ENCODE data around the gene HAND2.

Gene HAND2

DNA sequence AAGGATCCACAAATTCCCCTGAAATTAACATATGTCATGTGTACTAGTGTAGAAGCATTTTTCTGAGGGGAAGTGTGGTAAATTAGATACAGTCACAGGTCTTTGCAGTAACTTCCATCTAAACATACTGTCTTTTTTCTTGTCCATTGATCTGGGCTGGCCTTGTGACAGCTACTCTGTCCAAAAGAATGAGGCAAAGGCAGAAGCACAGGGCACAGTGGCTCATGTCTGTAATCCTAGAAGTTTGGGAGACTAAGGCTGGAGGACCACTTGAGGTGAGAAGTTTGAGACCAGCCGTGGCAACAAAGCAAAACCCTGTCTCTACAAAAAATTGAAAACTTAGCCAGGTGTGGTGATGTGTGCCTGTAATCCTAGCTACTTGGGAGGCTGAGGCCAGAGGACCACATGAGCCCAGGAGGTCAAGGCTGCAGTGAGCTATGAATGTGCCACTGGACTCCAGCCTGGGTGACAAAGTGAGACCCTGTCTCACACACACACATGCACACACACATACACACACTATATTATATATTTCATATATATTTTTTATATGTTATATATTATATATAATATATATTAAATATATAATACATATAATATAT is 47.6 kb downstream of the HAND2 start:
- no peak for DNase-seq
- Histone ChIP-seq H3K36me3 (no peaks in the 10 kb centered on the region), H3K27me3 (ENCODE audit: insufficient read depth, low read depth, severe bottlenecking) (no peaks in the 10 kb centered on the region), H3K9me3 (ENCODE audit: severe bottlenecking) (no peaks in the 10 kb centered on the region), H3K4me3 (ENCODE audit: low read depth, low read length) (no peak overlapping the region), H3K27ac (no peak overlapping the region)
- TF ChIP-seq, protein P1, sequence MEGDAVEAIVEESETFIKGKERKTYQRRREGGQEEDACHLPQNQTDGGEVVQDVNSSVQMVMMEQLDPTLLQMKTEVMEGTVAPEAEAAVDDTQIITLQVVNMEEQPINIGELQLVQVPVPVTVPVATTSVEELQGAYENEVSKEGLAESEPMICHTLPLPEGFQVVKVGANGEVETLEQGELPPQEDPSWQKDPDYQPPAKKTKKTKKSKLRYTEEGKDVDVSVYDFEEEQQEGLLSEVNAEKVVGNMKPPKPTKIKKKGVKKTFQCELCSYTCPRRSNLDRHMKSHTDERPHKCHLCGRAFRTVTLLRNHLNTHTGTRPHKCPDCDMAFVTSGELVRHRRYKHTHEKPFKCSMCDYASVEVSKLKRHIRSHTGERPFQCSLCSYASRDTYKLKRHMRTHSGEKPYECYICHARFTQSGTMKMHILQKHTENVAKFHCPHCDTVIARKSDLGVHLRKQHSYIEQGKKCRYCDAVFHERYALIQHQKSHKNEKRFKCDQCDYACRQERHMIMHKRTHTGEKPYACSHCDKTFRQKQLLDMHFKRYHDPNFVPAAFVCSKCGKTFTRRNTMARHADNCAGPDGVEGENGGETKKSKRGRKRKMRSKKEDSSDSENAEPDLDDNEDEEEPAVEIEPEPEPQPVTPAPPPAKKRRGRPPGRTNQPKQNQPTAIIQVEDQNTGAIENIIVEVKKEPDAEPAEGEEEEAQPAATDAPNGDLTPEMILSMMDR (IDR thresholded peaks at IDR 0.05; ENCODE audit: low read depth, low read length), result no peak

DNA sequence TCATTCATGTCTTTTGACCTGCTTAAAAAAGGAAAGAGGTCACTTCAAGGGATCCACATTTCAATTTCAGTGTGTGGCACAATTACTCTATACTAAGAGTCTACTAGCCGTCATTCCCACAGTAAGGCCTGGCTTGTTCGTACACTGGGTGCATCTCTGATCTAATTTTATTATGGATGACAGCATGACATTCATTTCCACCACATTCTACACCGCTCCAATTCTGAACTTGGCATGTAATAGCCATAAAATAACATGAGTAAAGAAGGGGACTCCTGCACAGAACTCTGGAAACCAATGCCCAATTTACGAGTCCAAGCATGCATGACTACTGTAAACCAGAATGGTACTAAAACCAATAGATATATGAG is 51.1 kb downstream of the HAND2 start:
- Histone ChIP-seq H3K9me3 (ENCODE audit: severe bottlenecking) (no peaks in the 10 kb centered on the region), H3K4me3 (ENCODE audit: low read depth, low read length) (no peak overlapping the region), H3K27me3 (ENCODE audit: insufficient read depth, low read depth, severe bottlenecking) (no peaks in the 10 kb centered on the region), H3K27ac (no peak overlapping the region), H3K36me3 (no peaks in the 10 kb centered on the region)
- TF ChIP-seq, protein P1 (IDR thresholded peaks at IDR 0.05; ENCODE audit: low read depth, low read length), result no peak
- no peak for DNase-seq

DNA sequence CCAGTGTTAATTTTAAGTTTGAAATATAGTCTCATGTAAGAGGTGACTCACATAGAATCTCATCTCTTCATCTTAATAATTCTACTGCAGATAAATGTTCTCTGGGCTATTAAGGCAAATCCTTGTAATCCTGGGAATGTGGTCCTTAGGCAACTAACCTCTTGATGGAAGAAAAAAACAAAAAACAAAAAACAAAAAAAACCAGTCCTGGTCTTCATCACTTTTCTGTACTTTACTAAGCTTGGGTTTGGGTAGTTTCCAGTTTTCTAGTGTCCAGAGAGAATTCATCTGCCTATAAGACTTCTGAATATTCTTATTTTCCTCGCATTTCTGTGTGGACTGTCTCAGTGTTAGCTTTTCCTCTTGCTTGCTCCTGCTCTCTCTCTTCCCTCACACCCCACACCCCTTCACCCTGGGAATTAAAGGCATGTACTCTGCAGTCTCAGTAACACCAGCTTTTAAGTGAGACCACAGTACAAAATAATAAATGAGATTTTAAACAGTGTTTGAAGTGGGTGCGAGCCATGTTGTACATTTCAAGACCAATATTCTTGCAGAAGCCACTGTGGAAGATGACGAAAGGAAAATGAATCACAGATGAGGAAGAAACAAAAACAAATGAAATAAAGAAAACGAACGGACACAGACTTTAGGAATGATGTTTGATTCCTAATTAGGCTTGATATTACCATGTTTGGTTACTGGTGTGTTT is 51.7 kb downstream of the HAND2 start:
- TF ChIP-seq, protein P1 (IDR thresholded peaks at IDR 0.05; ENCODE audit: low read depth, low read length), result no peak
- no peak overlapping the region for H3K27ac ChIP-seq

DNA sequence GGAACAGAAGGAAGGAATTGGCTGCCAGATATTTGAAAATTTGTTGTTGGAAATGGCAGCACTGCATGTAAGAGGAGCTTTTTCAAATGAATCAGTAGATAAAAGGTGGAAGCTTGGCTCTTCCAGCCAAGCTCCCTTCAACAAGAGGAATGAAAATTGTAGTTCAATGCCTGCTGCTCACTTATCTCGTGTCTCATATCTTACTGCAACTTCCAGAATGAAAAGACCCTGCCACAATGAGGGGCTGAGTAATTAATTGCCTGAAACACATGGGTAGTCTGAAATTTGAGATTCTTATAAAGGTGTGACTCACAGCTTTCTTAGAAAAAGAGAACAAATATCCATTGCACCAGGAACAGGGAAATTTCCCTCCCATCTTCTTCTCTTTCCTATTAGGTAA is 53.0 kb downstream of the HAND2 start:
- Histone ChIP-seq H3K9me3 (ENCODE audit: severe bottlenecking) (no peaks in the 10 kb centered on the region), H3K36me3 (no peaks in the 10 kb centered on the region), H3K27me3 (ENCODE audit: insufficient read depth, low read depth, severe bottlenecking) (no peaks in the 10 kb centered on the region), H3K4me3 (ENCODE audit: low read depth, low read length) (no peak overlapping the region), H3K27ac (no peak overlapping the region)
- TF ChIP-seq, protein P1 (IDR thresholded peaks at IDR 0.05; ENCODE audit: low read depth, low read length), result no peak
- no peak for DNase-seq

More for the DNA sequence above, 51.7 kb downstream of the HAND2 start:
- Histone ChIP-seq H3K9me3 (ENCODE audit: severe bottlenecking) (no peaks in the 10 kb centered on the region), H3K4me3 (ENCODE audit: low read depth, low read length) (no peak overlapping the region), H3K36me3 (no peaks in the 10 kb centered on the region), H3K27me3 (ENCODE audit: insufficient read depth, low read depth, severe bottlenecking) (no peaks in the 10 kb centered on the region)
- no peak for DNase-seq

Data from WERI-Rb-1 (cell line).